ENCODE results near the gene GNAT1. TPM values are rescaled to one million over a fixed set of nuclear protein-coding genes. Genes with fewer than 3 reads are reported as not detected.

Gene GNAT1
- total RNA-seq, 4 donors from 2014 or later, result 1.3 TPM; not detected in 3

DNA sequence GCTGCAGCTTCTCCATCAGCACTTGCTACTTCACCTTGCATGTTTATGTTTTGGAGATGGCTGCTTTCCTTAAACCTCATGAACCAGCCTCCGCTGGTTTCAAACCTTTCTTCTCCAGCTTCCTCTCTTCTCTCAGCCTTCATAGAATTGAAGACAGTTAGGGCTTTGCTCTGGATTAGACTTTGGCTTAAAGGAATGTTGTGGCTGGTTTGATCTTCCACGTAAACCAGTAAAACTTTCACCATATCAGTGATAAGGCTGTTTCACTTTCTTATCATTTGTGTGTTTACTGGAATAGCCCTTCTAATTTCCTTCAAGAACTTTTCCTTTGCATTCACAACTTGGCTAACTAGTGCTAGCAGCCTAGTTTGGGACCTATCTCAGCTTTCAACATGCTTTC, 11.7 kb upstream of the GNAT1 start:
- ATAC-seq (ENCODE audit: low FRiP score) (no peak), DNase-seq (ENCODE audit: low spot score) (no peak)
- no peak for TF ChIP-seq CTCF (IDR thresholded peaks at IDR 0.05)

- no peak for ATAC-seq (ENCODE audit: low FRiP score)
- DNase-seq (ENCODE audit: low spot score), result no peak
- no peak for TF ChIP-seq CTCF (IDR thresholded peaks at IDR 0.05)
Observed at GRCh38 chr3:50181985-50182384, 9.4 kb upstream of the GNAT1 start.

GRCh38 chr3:50182533-50183099, 8.8 kb upstream of the GNAT1 start:
- no peak for ATAC-seq (ENCODE audit: low FRiP score)
- TF ChIP-seq CTCF (IDR thresholded peaks at IDR 0.05), result no peak
- no peak for DNase-seq (ENCODE audit: low spot score)

DNA sequence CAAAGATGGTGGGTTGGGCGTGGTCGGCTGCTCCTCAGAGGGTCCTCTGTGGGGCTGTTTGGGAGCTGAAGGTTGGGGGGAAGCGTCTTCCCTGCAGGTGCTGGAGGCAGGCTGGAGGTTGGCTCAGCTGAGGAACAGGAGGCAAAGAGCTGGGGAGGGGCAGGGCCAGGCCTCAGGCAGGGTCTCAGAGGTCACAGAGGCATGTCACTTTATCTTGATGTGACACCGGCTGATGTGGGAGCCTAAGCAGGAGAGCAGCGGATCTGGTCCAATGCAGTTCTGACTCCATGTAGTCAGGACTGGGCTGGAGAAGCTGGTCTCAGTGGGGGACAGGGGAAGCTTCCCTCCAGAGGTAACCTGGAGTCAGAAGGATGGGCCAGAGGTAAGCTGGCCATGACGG, 7.7 kb upstream of the GNAT1 start:
- DNase-seq (ENCODE audit: low spot score), result no peak
- TF ChIP-seq CTCF (IDR thresholded peaks at IDR 0.05), result no peak
- ATAC-seq (ENCODE audit: low FRiP score), result no peak

DNA sequence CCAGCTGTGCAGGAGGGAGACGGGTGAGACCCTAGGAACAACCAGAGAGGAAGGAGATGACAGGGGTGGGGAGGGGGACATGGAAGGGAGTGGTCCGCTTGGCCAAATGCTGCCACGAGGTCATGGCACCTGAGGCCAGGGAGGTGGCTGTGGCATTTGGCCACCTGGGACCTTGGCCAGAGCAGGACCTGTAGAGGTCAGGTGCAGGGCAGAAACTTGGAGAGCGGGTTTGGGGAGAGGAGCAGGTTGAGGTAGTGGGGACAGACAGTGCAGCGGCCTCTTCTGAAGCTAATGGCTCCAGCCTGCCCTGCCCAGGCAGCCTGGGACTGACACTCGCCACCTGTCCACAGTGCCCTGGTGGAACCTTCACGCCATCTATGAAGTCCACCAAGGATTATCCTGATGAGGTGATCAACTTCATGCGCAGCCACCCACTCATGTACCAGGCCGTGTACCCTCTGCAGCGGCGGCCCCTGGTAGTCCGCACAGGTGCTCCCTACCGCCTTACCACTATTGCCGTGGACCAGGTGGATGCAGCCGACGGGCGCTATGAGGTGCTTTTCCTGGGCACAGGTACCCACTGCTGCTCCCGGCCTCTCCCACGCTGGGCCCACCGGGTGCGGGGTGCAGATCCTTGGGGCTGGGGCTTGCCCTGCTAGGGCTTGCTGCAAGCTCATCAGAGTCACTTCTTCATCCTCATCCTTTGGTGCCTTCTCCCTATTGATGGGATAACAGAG, 7.0 kb upstream of the GNAT1 start:
- no peak for TF ChIP-seq CTCF (IDR thresholded peaks at IDR 0.05)
- ATAC-seq (ENCODE audit: low FRiP score), result no peak
- DNase-seq (ENCODE audit: low spot score), result no peak

DNA sequence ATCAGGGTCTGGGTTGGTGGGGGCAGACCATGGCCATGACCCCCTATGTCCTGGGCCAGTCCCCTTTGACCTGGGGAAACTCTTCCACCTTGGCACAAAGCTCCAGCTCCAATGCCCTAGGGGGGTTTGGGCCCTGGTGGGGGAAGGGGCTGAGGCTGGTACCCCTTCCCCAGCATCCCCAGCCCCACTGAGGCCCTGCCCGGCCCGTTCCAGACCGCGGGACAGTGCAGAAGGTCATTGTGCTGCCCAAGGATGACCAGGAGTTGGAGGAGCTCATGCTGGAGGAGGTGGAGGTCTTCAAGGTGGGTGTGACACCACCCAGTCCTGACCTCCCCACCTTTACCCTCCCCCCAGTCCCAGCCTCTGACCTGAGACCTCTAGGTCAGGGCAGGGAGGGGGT, 6.2 kb upstream of the GNAT1 start:
- no peak for DNase-seq (ENCODE audit: low spot score)
- no peak for ATAC-seq (ENCODE audit: low FRiP score)
- no peak for TF ChIP-seq CTCF (IDR thresholded peaks at IDR 0.05)

- DNase-seq (ENCODE audit: low spot score) (no peak), ATAC-seq (ENCODE audit: low FRiP score) (no peak)
Observed at GRCh38 chr3:50186096-50186495, 5.3 kb upstream of the GNAT1 start.

More at GRCh38 chr3:50186096-50186495, 5.3 kb upstream of the GNAT1 start:
- no peak for TF ChIP-seq CTCF (IDR thresholded peaks at IDR 0.05)
